Activated CD4-positive, alpha-beta T cell treated with anti-CD3 and anti-CD28 coated beads for 1 hour (primary cell): ENCODE data around the gene PRRG4.
"Not testable (repeated sequence)": the region's sequence is repeated elsewhere in the genome, so short reads cannot be mapped to it uniquely, and the experiment has no call there.

Experiments used
- DNase-seq: peaks from one replicate; pipeline ENCODE4 v3.0.0-alpha.2; 2020

Gene PRRG4

GRCh38 chr11:32831221-32831620 lies 1.5 kb downstream of the PRRG4 start:
- DNase-seq, result no peak

GRCh38 chr11:32833921-32834320 lies 4.2 kb downstream of the PRRG4 start:
- DNase-seq, result no peak

- no peak for DNase-seq
These were observed 7.2 kb downstream of the PRRG4 start for GRCh38 chr11:32836946-32837345.

GRCh38 chr11:32838505-32839274 lies 9.0 kb downstream of the PRRG4 start:
- no peak for DNase-seq

- no peak for DNase-seq
These were observed 9.6 kb downstream of the PRRG4 start for GRCh38 chr11:32839308-32839707.

GRCh38 chr11:32840587-32840986 lies 10.9 kb downstream of the PRRG4 start:
- no peak for DNase-seq

- no peak for DNase-seq
These were observed 13.8 kb downstream of the PRRG4 start for GRCh38 chr11:32843544-32843943.

GRCh38 chr11:32847511-32847910 lies 17.8 kb downstream of the PRRG4 start:
- no peak for DNase-seq

GRCh38 chr11:32849761-32850160 lies 20.0 kb downstream of the PRRG4 start:
- DNase-seq, result no peak

GRCh38 chr11:32851251-32851650 lies 21.5 kb downstream of the PRRG4 start:
- DNase-seq, result no peak

GRCh38 chr11:32852207-32852606 lies 22.5 kb downstream of the PRRG4 start:
- no peak for DNase-seq

- DNase-seq, result no peak
These were observed 25.9 kb downstream of the PRRG4 start for GRCh38 chr11:32855601-32856000.

GRCh38 chr11:32858731-32859130 lies 29.0 kb downstream of the PRRG4 start:
- no peak for DNase-seq

GRCh38 chr11:32861850-32862577 lies 32.3 kb downstream of the PRRG4 start:
- no peak for DNase-seq

- no peak for DNase-seq
These were observed 34.8 kb downstream of the PRRG4 start for GRCh38 chr11:32864555-32864954.

- DNase-seq, result not testable (repeated sequence)
These were observed 39.0 kb downstream of the PRRG4 start for GRCh38 chr11:32868752-32869151.

GRCh38 chr11:32870676-32871075 lies 40.9 kb downstream of the PRRG4 start:
- peak; percentile 12 for DNase-seq

GRCh38 chr11:32874132-32874531 lies 44.4 kb downstream of the PRRG4 start:
- DNase-seq, result no peak

- DNase-seq, result no peak
These were observed 51.6 kb downstream of the PRRG4 start for GRCh38 chr11:32881286-32881685.

- no peak for DNase-seq
These were observed 53.7 kb downstream of the PRRG4 start for GRCh38 chr11:32883421-32883820.

- DNase-seq, result no peak
These were observed 54.3 kb downstream of the PRRG4 start for GRCh38 chr11:32884023-32884422.

- no peak for DNase-seq
These were observed 55.1 kb downstream of the PRRG4 start for GRCh38 chr11:32884770-32885384.

GRCh38 chr11:32885556-32885955 lies 55.8 kb downstream of the PRRG4 start:
- DNase-seq, result no peak

GRCh38 chr11:32886180-32886579 lies 56.5 kb downstream of the PRRG4 start:
- DNase-seq, result no peak
